ENCODE data around the gene PHLDB3.
A peak's percentile ranks its signal among the peaks of the same experiment; 100 is the strongest.
"Not testable (repeated sequence)": the region's sequence is repeated elsewhere in the genome, so short reads cannot be mapped to it uniquely, and the experiment has no call there.

The PHLDB3 gene

GRCh38 chr19:43527860-43528622 is 23.5 kb upstream of the PHLDB3 start:
- DNase-seq (ENCODE audit: low read depth in 2 of 2): no peak

GRCh38 chr19:43526884-43527859 is 22.6 kb upstream of the PHLDB3 start, which contains the start of gene ETHE1:
TSS of gene ETHE1 (minus strand) at chr19:43527201. CDS start at chr19:43527177, 24 bp downstream.
- DNase-seq (ENCODE audit: low read depth in 2 of 2): no peak

GRCh38 chr19:43525836-43526771 is 21.6 kb upstream of the PHLDB3 start:
- DNase-seq (ENCODE audit: low read depth in 2 of 2): no peak

- no peak for DNase-seq (ENCODE audit: low read depth in 2 of 2)
Observed at GRCh38 chr19:43524922-43525835, 20.6 kb upstream of the PHLDB3 start.

- not testable (repeated sequence) for DNase-seq (ENCODE audit: low read depth in 2 of 2)
Observed at GRCh38 chr19:43523696-43524095, 19.1 kb upstream of the PHLDB3 start.

GRCh38 chr19:43522929-43523328 is 18.4 kb upstream of the PHLDB3 start:
- no peak for DNase-seq (ENCODE audit: low read depth in 2 of 2)

GRCh38 chr19:43519436-43520088 is 15.0 kb upstream of the PHLDB3 start:
- peak; percentile 79 to 80 for DNase-seq (ENCODE audit: low read depth in 2 of 2)

GRCh38 chr19:43518051-43518450 is 13.5 kb upstream of the PHLDB3 start:
- DNase-seq (ENCODE audit: low read depth in 2 of 2): no peak

- DNase-seq (ENCODE audit: low read depth in 2 of 2): not testable (repeated sequence)
Observed at GRCh38 chr19:43512399-43512798, 7.9 kb upstream of the PHLDB3 start.

- no peak for DNase-seq (ENCODE audit: low read depth in 2 of 2)
Observed at GRCh38 chr19:43511324-43511723, 6.8 kb upstream of the PHLDB3 start.

GRCh38 chr19:43510713-43511112 is 6.2 kb upstream of the PHLDB3 start:
- DNase-seq (ENCODE audit: low read depth in 2 of 2): no peak

- no peak for DNase-seq (ENCODE audit: low read depth in 2 of 2)
Observed at GRCh38 chr19:43507880-43508279, 3.3 kb upstream of the PHLDB3 start.

- no peak for DNase-seq (ENCODE audit: low read depth in 2 of 2)
Observed at GRCh38 chr19:43506629-43507028, 2.1 kb upstream of the PHLDB3 start.

- no peak for DNase-seq (ENCODE audit: low read depth in 2 of 2)
Observed at GRCh38 chr19:43505941-43506340, 1.4 kb upstream of the PHLDB3 start.

GRCh38 chr19:43505186-43505456 is 575 bp upstream of the PHLDB3 start:
- no peak for DNase-seq (ENCODE audit: low read depth in 2 of 2)

- DNase-seq (ENCODE audit: low read depth in 2 of 2): peak; percentile 55 to 63
Observed at GRCh38 chr19:43503501-43504425, 783 bp downstream of the PHLDB3 start.

GRCh38 chr19:43502419-43502976 is 2.0 kb downstream of the PHLDB3 start:
- no peak for DNase-seq (ENCODE audit: low read depth in 2 of 2)

GRCh38 chr19:43501661-43502418 is 2.7 kb downstream of the PHLDB3 start:
- no peak for DNase-seq (ENCODE audit: low read depth in 2 of 2)

Data from fibroblast of skin of left biceps (primary cell).